BJ (cell line): ENCODE results near the gene GZMM. TPM values are rescaled to one million over a fixed set of nuclear protein-coding genes. Genes with fewer than 3 reads are reported as not detected.

Experiments
- CTCF ChIA-PET: fragments of 350-600 bp; formaldehyde crosslinking; extraction: SDS; loops from one replicate; lab custom pipeline; 2021; ENCODE audit warnings: antibody characterized with exemption, inconsistent platforms; lab: Yijun Ruan, JAX
- POLR2A ChIA-PET: fragments of 300-600 bp; sonication (Branson Sonifier 250); formaldehyde crosslinking; extraction: SDS; loops from one replicate; lab custom pipeline; 2021; ENCODE audit warnings: antibody characterized with exemption; lab: Charles Lee
- DNase-seq: peaks from one replicate; pipeline ENCODE4 v3.0.0-alpha.2; 2011; ENCODE audit warnings: low read depth
- H3K27me3 ChIP-seq: 2 replicates; pipeline ENCODE4 v1.6.0; 2011; ENCODE audit warnings: low read length; ENCODE audit not compliant: control insufficient read depth, insufficient read depth
- H3K36me3 ChIP-seq: 2 replicates; pipeline ENCODE4 v1.5.1; 2011; ENCODE audit warnings: low read length; ENCODE audit not compliant: control insufficient read depth, insufficient read depth
- H3K4me3 ChIP-seq: 2 replicates; pipeline ENCODE4 v1.5.1; 2011; ENCODE audit warnings: low read depth, mild to moderate bottlenecking, control low read depth, low read length
- CTCF ChIP-seq: IDR thresholded peaks from 2 replicates; pipeline ENCODE4 v1.5.1; 2011; ENCODE audit warnings: low read depth, mild to moderate bottlenecking, control low read depth, inconsistent platforms, low read length, moderate library complexity; ENCODE audit not compliant: insufficient read depth
- polyA plus RNA-seq: library from polyadenylated mRNA; depleted of rRNA; stranded (reverse); fragments of >200 nt; gene quantifications from 2 replicates; pipeline ENCODE4 v1.2.3, GENCODE V29; 2011

The GZMM gene
- polyA plus RNA-seq, 1 experiment: not detected

DNA sequence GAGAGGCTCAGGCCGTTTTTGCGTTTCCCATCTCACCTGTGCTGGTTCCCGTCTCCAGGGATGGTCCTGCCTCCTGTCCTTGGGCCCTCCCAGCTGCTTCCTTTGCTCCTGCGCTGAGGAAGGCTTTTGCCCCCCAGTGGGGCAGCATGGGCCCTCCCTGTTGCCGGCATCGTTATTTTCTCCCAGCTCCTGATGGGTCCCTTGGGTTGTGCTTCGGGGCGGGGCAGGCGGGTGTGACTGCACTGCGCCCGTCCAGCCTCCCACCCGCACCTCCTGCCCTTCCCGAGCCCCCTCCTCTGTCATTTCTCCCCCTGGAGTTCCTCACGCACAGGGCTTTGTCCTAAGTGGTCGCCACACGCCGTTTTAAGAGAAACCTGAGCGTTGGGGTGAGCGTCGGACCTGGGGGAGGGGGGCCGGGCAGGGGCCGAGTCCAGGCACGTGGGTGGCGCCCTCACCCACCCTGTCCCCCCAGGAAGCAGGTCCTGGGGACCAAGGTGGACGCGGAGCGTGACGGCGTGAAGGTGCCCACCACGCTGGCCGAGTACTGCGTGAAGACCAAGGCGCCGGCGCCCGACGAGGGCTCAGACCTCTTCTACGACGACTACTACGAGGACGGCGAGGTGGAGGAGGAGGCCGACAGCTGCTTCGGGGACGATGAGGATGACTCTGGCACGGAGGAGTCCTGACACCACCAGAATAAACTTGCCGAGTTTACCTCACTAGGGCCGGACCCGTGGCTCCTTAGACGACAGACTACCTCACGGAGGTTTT lies 2.8 kb upstream of the GZMM start:
- Histone ChIP-seq H3K4me3 (no peak overlapping the region), H3K36me3 (peaks cover 35% of the 10 kb centered on the region), H3K27me3 (no peaks in the 10 kb centered on the region)
- CTCF ChIA-PET: interaction anchor here (2.5 kb wide), 1 partner anchor 8 kb away, joined by 7 read pairs; no protein-coding TSS in a partner anchor
- TF ChIP-seq CTCF: no peak
- POLR2A ChIA-PET: no interaction called here
- no peak for DNase-seq

GRCh38 chr19:541699-542098 lies 2.2 kb upstream of the GZMM start:
- POLR2A ChIA-PET: no interaction called here
- no peak for TF ChIP-seq CTCF
- Histone ChIP-seq H3K4me3 (no peak overlapping the region), H3K36me3 (peaks cover 28% of the 10 kb centered on the region), H3K27me3 (no peaks in the 10 kb centered on the region)
- DNase-seq: no peak
- CTCF ChIA-PET: interaction anchor here (2.5 kb wide), 1 partner anchor 9 kb away, joined by 7 read pairs; no protein-coding TSS in a partner anchor

DNA sequence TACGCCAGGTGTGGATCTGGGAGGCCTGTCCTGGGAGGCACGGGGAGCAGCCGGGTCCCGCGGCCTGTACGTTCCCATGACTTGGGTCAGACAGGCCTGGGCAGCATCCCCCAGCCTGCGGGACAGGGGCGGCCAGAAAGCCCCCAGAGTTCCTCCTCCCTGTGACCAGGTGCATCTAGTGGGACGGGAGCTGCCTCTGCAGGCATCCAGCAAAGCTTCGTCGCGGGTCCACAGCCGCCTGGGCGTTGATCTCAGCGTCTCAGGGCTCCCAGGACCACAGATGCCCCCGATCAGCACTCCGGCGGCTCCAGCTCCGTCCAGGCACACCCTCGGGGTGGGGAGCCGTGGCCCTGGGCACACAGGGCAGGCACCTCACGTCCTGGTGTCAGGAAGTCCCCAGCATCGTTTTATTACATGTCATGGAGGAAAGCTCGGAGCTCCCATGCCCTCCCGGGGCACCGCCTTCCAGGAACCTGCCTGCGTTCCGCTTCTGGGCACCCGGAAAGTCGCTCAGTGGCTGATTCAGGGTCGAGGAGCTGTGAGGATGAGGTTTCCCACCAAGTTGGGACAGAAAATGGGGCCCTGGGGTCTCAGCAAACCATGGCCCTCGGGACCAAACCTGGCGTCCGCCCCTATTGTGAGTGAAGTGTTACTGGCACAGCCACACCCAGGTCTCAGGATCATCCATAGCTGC lies 1.5 kb upstream of the GZMM start:
- Histone ChIP-seq H3K4me3 (no peak overlapping the region), H3K36me3 (peaks cover 24% of the 10 kb centered on the region), H3K27me3 (no peaks in the 10 kb centered on the region)
- CTCF ChIA-PET: interaction anchor here (2.5 kb wide), 1 partner anchor 9 kb away, joined by 7 read pairs; no protein-coding TSS in a partner anchor
- TF ChIP-seq CTCF: no peak
- DNase-seq: no peak
- POLR2A ChIA-PET: no interaction called here

- ChIA-PET CTCF (interaction anchor here (1.0 to 2.8 kb wide), 2 partner anchors 14 to 299 kb away, joined by 3 to 7 read pairs; no protein-coding TSS in a partner anchor), POLR2A (no interaction called here)
Measured at GRCh38 chr19:547117-547516, 3.3 kb downstream of the GZMM start.

More at GRCh38 chr19:547117-547516, 3.3 kb downstream of the GZMM start:
- no peaks in the 10 kb centered on the region for H3K27me3 ChIP-seq
- TF ChIP-seq CTCF: no peak
- no peak for DNase-seq
- H3K36me3 ChIP-seq: peaks cover 5% of the 10 kb centered on the region
- H3K4me3 ChIP-seq: no peak overlapping the region
